Measurements from ENCODE around the gene RIMS4. TPM values are rescaled to one million over a fixed set of nuclear protein-coding genes. Genes with fewer than 3 reads are reported as not detected.

Gene RIMS4
- total RNA-seq, 4 donors from 2014 or later = 1.2 to 2.6 (median 1.9) TPM

DNA sequence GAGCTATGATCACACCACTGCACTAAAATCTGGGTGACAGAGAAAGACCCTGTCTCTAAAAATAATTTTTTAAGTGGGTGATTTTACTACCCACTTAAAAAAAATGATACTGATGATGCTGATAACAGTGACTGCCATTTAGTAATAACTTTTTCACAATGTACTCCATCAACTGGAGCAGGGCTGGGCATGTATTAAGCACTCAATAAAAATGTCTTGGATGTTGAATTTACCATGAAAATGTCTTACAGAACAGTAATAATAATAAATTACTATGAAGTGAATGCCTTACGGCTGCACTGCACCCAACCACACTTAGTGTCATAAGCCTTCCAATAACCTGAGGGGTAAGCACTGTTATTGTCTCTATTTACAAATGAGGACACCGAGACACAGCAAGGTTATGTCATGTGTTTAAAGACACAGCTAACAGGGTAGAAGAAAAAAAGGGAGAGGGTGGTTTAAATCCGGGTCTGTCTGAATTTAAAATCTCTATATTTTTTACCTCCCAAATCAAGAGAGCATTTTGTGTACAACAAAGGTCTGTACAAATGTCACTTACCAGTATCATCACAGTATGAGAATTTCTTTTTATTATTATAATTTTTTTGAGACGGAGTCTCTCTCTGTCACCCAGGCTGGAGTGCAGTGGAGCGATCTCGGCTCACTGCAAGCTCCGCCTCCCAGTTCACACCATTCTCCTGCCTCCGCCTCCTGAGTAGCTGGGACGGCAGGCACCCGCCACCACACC is 21.5 kb downstream of the RIMS4 start:
- DNase-seq (ENCODE audit: extremely low spot score) = no peak
- Histone ChIP-seq H3K36me3 (no peaks in the 10 kb centered on the region), H3K4me3 (no peak overlapping the region), H3K27me3 (peaks cover 0 to 10% (median 0%) of the 10 kb centered on the region in 4 donors), H3K9me3 (no peaks in the 10 kb centered on the region), H3K27ac (replicated peaks in 1 of 4) (no peak overlapping the region), H3K4me1 (no peaks in the 10 kb centered on the region)
- intact Hi-C loops (cut with DNase I) = no loop called here
- TF ChIP-seq, protein P1, sequence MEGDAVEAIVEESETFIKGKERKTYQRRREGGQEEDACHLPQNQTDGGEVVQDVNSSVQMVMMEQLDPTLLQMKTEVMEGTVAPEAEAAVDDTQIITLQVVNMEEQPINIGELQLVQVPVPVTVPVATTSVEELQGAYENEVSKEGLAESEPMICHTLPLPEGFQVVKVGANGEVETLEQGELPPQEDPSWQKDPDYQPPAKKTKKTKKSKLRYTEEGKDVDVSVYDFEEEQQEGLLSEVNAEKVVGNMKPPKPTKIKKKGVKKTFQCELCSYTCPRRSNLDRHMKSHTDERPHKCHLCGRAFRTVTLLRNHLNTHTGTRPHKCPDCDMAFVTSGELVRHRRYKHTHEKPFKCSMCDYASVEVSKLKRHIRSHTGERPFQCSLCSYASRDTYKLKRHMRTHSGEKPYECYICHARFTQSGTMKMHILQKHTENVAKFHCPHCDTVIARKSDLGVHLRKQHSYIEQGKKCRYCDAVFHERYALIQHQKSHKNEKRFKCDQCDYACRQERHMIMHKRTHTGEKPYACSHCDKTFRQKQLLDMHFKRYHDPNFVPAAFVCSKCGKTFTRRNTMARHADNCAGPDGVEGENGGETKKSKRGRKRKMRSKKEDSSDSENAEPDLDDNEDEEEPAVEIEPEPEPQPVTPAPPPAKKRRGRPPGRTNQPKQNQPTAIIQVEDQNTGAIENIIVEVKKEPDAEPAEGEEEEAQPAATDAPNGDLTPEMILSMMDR (IDR thresholded peaks at IDR 0.05) = no peak
- no peak for TF ChIP-seq EP300 (IDR thresholded peaks at IDR 0.05)
- WGBS = 88% methylated on average over 10 of the region's 10 CpGs

DNA sequence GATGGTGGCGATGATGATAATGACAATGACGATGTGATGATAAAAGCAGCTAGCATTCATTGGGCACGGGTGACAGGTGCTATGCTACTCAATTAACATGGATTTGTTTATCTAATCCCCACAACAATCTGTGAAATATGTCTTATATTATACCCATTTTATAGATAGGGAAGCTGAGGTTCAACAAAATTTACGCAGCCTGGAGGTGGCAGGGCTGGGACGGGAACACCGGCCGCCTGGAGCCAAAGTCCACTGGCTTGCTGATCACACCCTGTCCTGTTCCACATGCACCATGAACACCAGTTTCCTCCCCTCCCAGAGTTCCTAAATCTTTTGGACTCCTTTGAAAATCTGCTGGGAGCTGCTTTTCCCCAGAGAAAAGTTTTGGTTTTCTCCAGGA is 23.0 kb downstream of the RIMS4 start:
- Histone ChIP-seq H3K27me3 (peaks cover 0 to 10% (median 0%) of the 10 kb centered on the region in 4 donors), H3K36me3 (no peaks in the 10 kb centered on the region), H3K4me3 (no peak overlapping the region), H3K27ac (replicated peaks in 1 of 4) (no peak overlapping the region), H3K4me1 (no peaks in the 10 kb centered on the region), H3K9me3 (no peaks in the 10 kb centered on the region)
- WGBS = 89% methylated on average over 7 of the region's 7 CpGs
- intact Hi-C loops (cut with DNase I) = no loop called here
- TF ChIP-seq POLR2A (IDR thresholded peaks at IDR 0.05; ENCODE audit: low read depth) (no peak), POLR2AphosphoS5 (IDR thresholded peaks at IDR 0.05) (no peak), EP300 (IDR thresholded peaks at IDR 0.05) (no peak)
- TF ChIP-seq, protein P1 (IDR thresholded peaks at IDR 0.05) = no peak
- no peak for DNase-seq (ENCODE audit: extremely low spot score)

DNA sequence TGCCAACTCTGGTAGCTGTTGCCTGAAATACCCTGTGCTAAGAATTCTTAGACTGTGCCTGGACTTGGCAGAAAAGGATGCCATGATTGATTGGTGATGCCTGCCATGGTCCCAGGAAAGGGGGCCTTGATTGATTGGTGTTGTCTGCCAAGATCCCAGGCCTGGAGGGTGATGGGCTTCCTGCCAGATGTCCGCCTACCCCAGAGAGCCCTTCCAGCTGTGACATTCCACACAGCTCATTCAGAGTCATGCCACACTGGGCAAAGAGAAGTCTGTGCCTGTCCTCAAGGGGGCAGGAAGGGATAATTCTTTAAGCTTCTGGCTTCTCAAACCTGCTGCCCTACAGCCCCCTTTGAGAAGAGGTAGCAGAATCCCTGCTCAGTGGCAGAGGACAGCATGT is 24.6 kb downstream of the RIMS4 start:
- TF ChIP-seq POLR2A (IDR thresholded peaks at IDR 0.05; ENCODE audit: low read depth) = no peak
- TF ChIP-seq EP300 (IDR thresholded peaks at IDR 0.05) = no peak
- no peak for TF ChIP-seq POLR2AphosphoS5 (IDR thresholded peaks at IDR 0.05)
- TF ChIP-seq, protein P1 (IDR thresholded peaks at IDR 0.05) = no peak
- intact Hi-C loops (cut with DNase I) = no loop called here

DNA sequence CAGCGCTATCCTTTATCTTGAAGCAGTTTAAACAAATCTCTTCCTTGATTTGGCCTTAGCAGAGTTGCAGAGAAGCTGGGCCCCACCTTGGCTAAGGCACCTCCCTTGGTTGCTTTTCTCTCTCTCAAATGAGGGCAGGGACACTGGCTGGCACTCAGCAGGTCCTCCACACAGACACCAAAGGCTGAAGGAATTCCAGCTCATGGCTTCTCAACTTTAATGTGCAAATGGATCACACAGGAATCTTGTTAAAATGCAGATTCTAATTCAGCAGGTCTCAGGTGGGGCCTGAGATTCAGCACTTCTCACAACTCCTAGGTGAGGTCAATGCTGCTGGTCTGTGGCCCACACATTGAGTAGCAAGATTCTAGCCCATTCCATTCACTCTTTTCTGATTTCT is 25.7 kb downstream of the RIMS4 start:
- TF ChIP-seq, protein P1 (IDR thresholded peaks at IDR 0.05) = no peak
- TF ChIP-seq POLR2A (IDR thresholded peaks at IDR 0.05; ENCODE audit: low read depth) (no peak), EP300 (IDR thresholded peaks at IDR 0.05) (no peak), POLR2AphosphoS5 (IDR thresholded peaks at IDR 0.05) (no peak)

More for the DNA sequence above, 24.6 kb downstream of the RIMS4 start:
- DNase-seq (ENCODE audit: extremely low spot score) = no peak
- Histone ChIP-seq H3K4me3 (no peak overlapping the region), H3K9me3 (no peaks in the 10 kb centered on the region), H3K27ac (replicated peaks in 1 of 4) (no peak overlapping the region), H3K4me1 (no peaks in the 10 kb centered on the region), H3K36me3 (no peaks in the 10 kb centered on the region), H3K27me3 (peaks cover 0 to 15% (median 0%) of the 10 kb centered on the region in 4 donors)
- WGBS = no CpG with 5 or more reads among the region's 1 CpG

DNA sequence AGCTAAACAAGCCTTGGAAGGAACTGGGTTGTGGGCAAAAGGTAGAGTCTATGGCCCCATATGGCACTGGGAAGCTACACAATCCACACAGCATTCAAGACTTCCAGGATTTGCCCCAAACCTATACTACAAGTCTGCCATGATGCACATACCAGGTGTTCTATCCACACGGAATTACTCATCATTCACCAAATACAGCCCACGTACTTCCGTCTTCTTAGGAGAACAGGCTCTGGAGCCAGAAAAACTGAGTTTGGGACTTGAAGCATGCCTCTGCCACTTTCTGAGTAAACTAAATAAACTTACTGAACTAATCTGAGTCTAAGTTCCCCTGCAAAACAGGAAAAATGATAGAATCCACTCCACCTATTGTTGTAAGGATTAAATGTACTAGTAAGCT is 28.6 kb downstream of the RIMS4 start:
- no peaks in the 10 kb centered on the region for H3K36me3 ChIP-seq
- peaks cover 0 to 5% (median 0%) of the 10 kb centered on the region in 4 donors for H3K27me3 ChIP-seq
- 79% methylated on average over 3 of the region's 3 CpGs for WGBS
- DNase-seq (ENCODE audit: extremely low spot score) = no peak
- TF ChIP-seq POLR2A (IDR thresholded peaks at IDR 0.05; ENCODE audit: low read depth) (no peak), POLR2AphosphoS5 (IDR thresholded peaks at IDR 0.05) (no peak), EP300 (IDR thresholded peaks at IDR 0.05) (no peak)
- TF ChIP-seq, protein P1 (IDR thresholded peaks at IDR 0.05) = no peak
- intact Hi-C loops (cut with DNase I) = no loop called here
- no peak overlapping the region for H3K27ac ChIP-seq (replicated peaks in 1 of 4)
- no peaks in the 10 kb centered on the region for H3K4me1 ChIP-seq
- no peaks in the 10 kb centered on the region for H3K9me3 ChIP-seq
- H3K4me3 ChIP-seq = no peak overlapping the region

More for the DNA sequence above, 25.7 kb downstream of the RIMS4 start:
- no peaks in the 10 kb centered on the region for H3K9me3 ChIP-seq
- H3K27me3 ChIP-seq = peaks cover 0 to 5% (median 0%) of the 10 kb centered on the region in 4 donors
- no peak overlapping the region for H3K4me3 ChIP-seq
- 56% methylated on average over 1 of the region's 1 CpG for WGBS
- no peaks in the 10 kb centered on the region for H3K4me1 ChIP-seq
- no peaks in the 10 kb centered on the region for H3K36me3 ChIP-seq
- intact Hi-C loops (cut with DNase I) = no loop called here
- DNase-seq (ENCODE audit: extremely low spot score) = no peak
- no peak overlapping the region for H3K27ac ChIP-seq (replicated peaks in 1 of 4)
